H1 (cell line): ENCODE data around the gene HS3ST5. TPM values are rescaled to one million over a fixed set of nuclear protein-coding genes. Genes with fewer than 3 reads are reported as not detected.
A peak's percentile ranks its signal among the peaks of the same experiment; 100 is the strongest.

Experiments used
- CTCF ChIA-PET: fragments of 300-600 bp; sonication (Branson Sonifier 250); formaldehyde crosslinking; loops from one replicate; lab custom pipeline; 2021; ENCODE audit not compliant: partially characterized antibody; lab: Charles Lee
- POLR2A ChIA-PET: fragments of 300-600 bp; sonication (Branson Sonifier 250); formaldehyde crosslinking; loops from one replicate; lab custom pipeline; 2021; ENCODE audit warnings: inconsistent platforms; ENCODE audit not compliant: partially characterized antibody; lab: Charles Lee
- DNase-seq, 2 experiments: peaks; one replicate each; pipeline versions ENCODE4 v3.0.0 to v3.0.0-alpha.2; 2010 to 2022; ENCODE audit warnings: low spot score in 2 of 2, low read depth in 1 of 2, mixed read lengths in 1 of 2
- FAIRE-seq: peaks from 2 replicates; lab custom pipeline; 2011; peaks lifted over from hg19 to GRCh38; lab: Jason Lieb, UNC
- H2AFZ ChIP-seq: 2 replicates; pipeline ENCODE4 v1.8.1; 2012; ENCODE audit warnings: low read length, inconsistent platforms
- H2AK5ac ChIP-seq: 2 replicates; pipeline ENCODE4 v1.6.1; 2013; ENCODE audit warnings: low read depth, low read length
- H2BK120ac ChIP-seq: replicated peaks from 2 replicates; pipeline ENCODE3; 2013; ENCODE audit warnings: low read depth, low read length, inconsistent platforms
- H2BK12ac ChIP-seq: 2 replicates; pipeline ENCODE4 v1.6.1; 2013; ENCODE audit warnings: low read depth, low read length
- H2BK15ac ChIP-seq: 2 replicates; pipeline ENCODE4 v1.6.1; 2013; ENCODE audit warnings: low read length
- H2BK20ac ChIP-seq: 2 replicates; pipeline ENCODE4 v1.6.1; 2013; ENCODE audit warnings: low read length
- H2BK5ac ChIP-seq: 2 replicates; pipeline ENCODE4 v1.6.1; 2013; ENCODE audit warnings: low read depth, low read length
- H3K14ac ChIP-seq: 2 replicates; pipeline ENCODE4 v1.6.1; 2013; ENCODE audit warnings: inconsistent platforms; ENCODE audit not compliant: insufficient read length
- H3K18ac ChIP-seq: 2 replicates; pipeline ENCODE4 v1.6.1; 2013; ENCODE audit warnings: low read length; ENCODE audit errors: extremely low read depth
- H3K23ac ChIP-seq: 2 replicates; pipeline ENCODE4 v1.6.1; 2013; ENCODE audit warnings: inconsistent platforms; ENCODE audit not compliant: insufficient read length
- H3K23me2 ChIP-seq: 2 replicates; pipeline ENCODE4 v1.6.1; 2013; ENCODE audit warnings: low read depth, low read length
- H3K27ac ChIP-seq: 2 replicates; pipeline ENCODE4 v1.6.1; 2011; ENCODE audit warnings: low read depth, low read length, inconsistent platforms
- H3K27me3 ChIP-seq, 4 experiments: replicated peaks in 1 of 4; 1 replicate in 1 of 4; 2 replicates in 3 of 4; pipeline versions ENCODE4 v1.6.1 to v1.8.1; 2011 to 2013; ENCODE audit warnings: low read length in 3 of 4, mild to moderate bottlenecking in 3 of 4, inconsistent platforms in 2 of 4, mixed read lengths in 2 of 4, moderate library complexity in 1 of 4; ENCODE audit not compliant: control insufficient read depth in 3 of 4, insufficient read depth in 3 of 4; ENCODE audit errors: extremely low read depth in 1 of 4
- H3K36me3 ChIP-seq, 4 experiments: 2 replicates each; pipeline versions ENCODE4 v1.6.1 to v1.8.1; 2011 to 2013; ENCODE audit warnings: mild to moderate bottlenecking in 4 of 4, low read length in 3 of 4, moderate library complexity in 2 of 4, control low read depth in 1 of 4, inconsistent platforms in 1 of 4; ENCODE audit not compliant: insufficient read depth in 4 of 4, control insufficient read depth in 2 of 4
- H3K4ac ChIP-seq: replicated peaks from 2 replicates; pipeline ENCODE3; 2013; ENCODE audit warnings: low read length, low read depth, mixed read lengths, inconsistent platforms; ENCODE audit not compliant: insufficient read length
- H3K4me1 ChIP-seq, 4 experiments: replicated peaks in 1 of 4; 1 replicate in 1 of 4; 2 replicates in 3 of 4; pipeline versions ENCODE4 v1.6.1 to v1.8.1; 2011 to 2013; ENCODE audit warnings: low read length in 3 of 4, inconsistent platforms in 2 of 4, mixed read lengths in 1 of 4; ENCODE audit not compliant: insufficient read depth in 4 of 4, control insufficient read depth in 3 of 4
- H3K4me2 ChIP-seq, 2 experiments: 2 replicates each; pipeline versions ENCODE4 v1.6.1 to v1.8.1; 2011 to 2013; ENCODE audit warnings: low read depth in 2 of 2, low read length in 2 of 2, control low read depth in 1 of 2, inconsistent platforms in 1 of 2, mild to moderate bottlenecking in 1 of 2; ENCODE audit not compliant: insufficient read depth in 1 of 2
- H3K4me3 ChIP-seq, 4 experiments: fragments of 200-600, 300-600 bp in 1 of 4; sonication (generic), shearing (Covaris generic), sonication (Bioruptor Twin) in 1 of 4; 2 replicates each; pipeline versions ENCODE4 v1.5.1 to v1.8.1; 2011 to 2016; ENCODE audit warnings: low read length in 4 of 4, low read depth in 3 of 4, control low read depth in 2 of 4, inconsistent platforms in 2 of 4, mild to moderate bottlenecking in 2 of 4, mixed read lengths in 1 of 4, moderate library complexity in 1 of 4; ENCODE audit not compliant: insufficient read depth in 2 of 4; ENCODE audit errors: extremely low read depth in 1 of 4
- H3K56ac ChIP-seq: replicated peaks from 2 replicates; pipeline ENCODE3; 2013; ENCODE audit warnings: low read depth, mild to moderate bottlenecking, mixed read lengths, low read length, inconsistent platforms; ENCODE audit not compliant: insufficient read length
- H3K79me1 ChIP-seq: 2 replicates; pipeline ENCODE4 v1.6.1; 2013; ENCODE audit warnings: low read depth, low read length, control low read depth
- H3K79me2 ChIP-seq, 2 experiments: 2 replicates each; pipeline versions ENCODE4 v1.6.1 to v1.8.1; 2012 to 2013; ENCODE audit warnings: low read length in 2 of 2, mild to moderate bottlenecking in 2 of 2, inconsistent platforms in 1 of 2; ENCODE audit not compliant: insufficient read depth in 2 of 2, control insufficient read depth in 1 of 2
- H3K9ac ChIP-seq, 4 experiments: replicated peaks in 1 of 4; 1 replicate in 1 of 4; 2 replicates in 3 of 4; pipeline versions ENCODE4 v1.6.1 to v1.8.1; 2011 to 2013; ENCODE audit warnings: low read depth in 3 of 4, low read length in 3 of 4, control low read depth in 2 of 4, mild to moderate bottlenecking in 2 of 4, moderate library complexity in 2 of 4, inconsistent platforms in 1 of 4; ENCODE audit errors: extremely low read depth in 1 of 4
- H3K9me3 ChIP-seq, 2 experiments: 2 replicates each; pipeline versions ENCODE4 v1.6.1 to v1.8.1; 2012 to 2013; ENCODE audit warnings: mild to moderate bottlenecking in 2 of 2, moderate library complexity in 2 of 2, control low read depth in 1 of 2, inconsistent platforms in 1 of 2, low read depth in 1 of 2, low read length in 1 of 2, mixed read lengths in 1 of 2; ENCODE audit not compliant: insufficient read depth in 2 of 2
- H4K20me1 ChIP-seq, 2 experiments: replicated peaks in 1 of 2; 2 replicates each; pipeline versions ENCODE3 to v1.8.1; 2011 to 2013; ENCODE audit warnings: inconsistent platforms in 2 of 2, low read length in 2 of 2, mild to moderate bottlenecking in 1 of 2; ENCODE audit not compliant: insufficient read depth in 2 of 2, control insufficient read depth in 1 of 2
- H4K5ac ChIP-seq: 2 replicates; pipeline ENCODE4 v1.6.1; 2013; ENCODE audit warnings: low read length, low read depth, mixed read lengths, inconsistent platforms; ENCODE audit not compliant: insufficient read length
- H4K8ac ChIP-seq: 2 replicates; pipeline ENCODE4 v1.8.0; 2013; ENCODE audit warnings: mild to moderate bottlenecking, moderate library complexity, low read length, inconsistent platforms; ENCODE audit not compliant: insufficient read depth; ENCODE audit errors: extremely low read depth
- H4K91ac ChIP-seq: replicated peaks from 2 replicates; pipeline ENCODE3; 2013; ENCODE audit warnings: low read length, mixed read lengths, inconsistent platforms; ENCODE audit not compliant: insufficient read length
- BRCA1 ChIP-seq: IDR thresholded peaks from 2 replicates; pipeline ENCODE4 v1.6.1; 2012; ENCODE audit warnings: low read depth, low read length, improper control_type of control experiment
- CBX5 ChIP-seq: fragments of 300-800, 300-1000 bp; sonication (generic); IDR thresholded peaks from 2 replicates; pipeline ENCODE4 v1.7.1; 2016; ENCODE audit warnings: antibody characterized with exemption, low read length, low read depth
- CBX8 ChIP-seq: fragments of 300-800, 300-1000 bp; sonication (generic); IDR thresholded peaks from 2 replicates; pipeline ENCODE4 v1.7.1; 2016; ENCODE audit warnings: low read depth, low read length, borderline replicate concordance
- CEBPB ChIP-seq: IDR thresholded peaks from 2 replicates; pipeline ENCODE4 v1.6.1; 2012; ENCODE audit warnings: low read depth, low read length
- CHD1 ChIP-seq: IDR thresholded peaks from 2 replicates; pipeline ENCODE4 v1.6.1; 2012; ENCODE audit warnings: low read depth, low read length, improper control_type of control experiment
- E2F6 ChIP-seq: IDR thresholded peaks from 2 replicates; pipeline ENCODE4 v1.6.1; 2012; ENCODE audit warnings: inconsistent platforms
- GTF2F1 ChIP-seq: IDR thresholded peaks from 2 replicates; pipeline ENCODE4 v1.6.1; 2012; ENCODE audit warnings: low read depth, low read length, improper control_type of control experiment, borderline replicate concordance
- KDM4A ChIP-seq: IDR thresholded peaks from one replicate; pipeline ENCODE4 v1.7.1; 2012; ENCODE audit warnings: low read depth, mild to moderate bottlenecking, moderate library complexity, low read length, inconsistent platforms; ENCODE audit not compliant: severe bottlenecking
- MAFK ChIP-seq: IDR thresholded peaks from 2 replicates; pipeline ENCODE4 v1.6.1; 2012; ENCODE audit warnings: low read depth, mild to moderate bottlenecking, improper control_type of control experiment, low read length
- MAX ChIP-seq: IDR thresholded peaks from 2 replicates; pipeline ENCODE4 v1.6.1; 2012; ENCODE audit warnings: inconsistent platforms
- SAP30 ChIP-seq: fragments of 300-600 bp; sonication (generic); IDR thresholded peaks from 2 replicates; pipeline ENCODE4 v1.7.1; 2012; ENCODE audit warnings: low read length, moderate library complexity, mild to moderate bottlenecking, inconsistent platforms; ENCODE audit not compliant: insufficient read depth, insufficient replicate concordance
- TCF12 ChIP-seq: IDR thresholded peaks from 2 replicates; pipeline ENCODE4 v1.6.1; 2011; ENCODE audit warnings: low read depth, mild to moderate bottlenecking, low read length
- TEAD4 ChIP-seq: IDR thresholded peaks from 2 replicates; pipeline ENCODE4 v1.6.1; 2012; ENCODE audit warnings: low read depth, low read length, inconsistent platforms, mixed read lengths
- WGBS, 2 experiments: shearing (Covaris generic) in 1 of 2; methylation state at CpG; one replicate each; pipeline versions ENCODE4 v1.1.6 to v1.1.7; 2013 to 2015; ENCODE audit warnings: low lambda C conversion rate in 2 of 2, mixed read lengths in 2 of 2, inconsistent platforms in 1 of 2, low coverage in 1 of 2, missing lambda C conversion rate in 1 of 2; ENCODE audit not compliant: insufficient replicate concordance in 2 of 2, insufficient coverage in 1 of 2, insufficient read length in 1 of 2; ENCODE audit errors: extremely low coverage in 1 of 2, missing lambda C conversion rate in 1 of 2; 5-methylcytosine and 5-hydroxymethylcytosine counted together
- polyA plus RNA-seq, 7 experiments: library from polyadenylated mRNA; depleted of rRNA in 3 of 7; stranded (reverse) in 5 of 7; unstranded in 2 of 7; fragments of >200 nt in 5 of 7; fragments of 200-250 nt in 2 of 7; gene quantifications; 1 replicate in 5 of 7; 2 replicates in 1 of 7; 4 replicates in 1 of 7; pipeline versions ENCODE4 v1.2.1 to v1.2.3, GENCODE V29; 2011 to 2013; ENCODE audit warnings: missing spikeins in 2 of 7, mixed read lengths in 2 of 7
- total RNA-seq: library from RNA; stranded (reverse); fragmentation: NEBNext Ultra II Directional; extraction: Animal tissue kit (Norgen Biotek cat#: 25700); gene quantifications from 2 replicates; pipeline ENCODE4 v1.2.1, GENCODE V29; 2021

The HS3ST5 gene
- total and polyA plus RNA-seq, 2 of the 8 experiments (the other 6 are each of a cell fraction or from before 2014, with no cell fraction given), result 1.2 to 9.9 TPM

GRCh38 chr6:114007516-114007915 lies 335.3 kb downstream of the HS3ST5 start:
- Histone ChIP-seq H4K20me1 (no peaks in the 10 kb centered on the region), H2BK15ac (0 out of 2 replicates have a peak overlapping the region, but pooled peaks have one; percentile 4), H3K9ac (no peak overlapping the region), H4K91ac (no peak overlapping the region), H2BK12ac (0 out of 2 replicates have a peak overlapping the region, but pooled peaks have one; percentile 19), H4K8ac (no peak overlapping the region), H3K4me3 (no peak overlapping the region), H3K4ac (no peak overlapping the region), H3K56ac (no peak overlapping the region), H3K27me3 (no peaks in the 10 kb centered on the region), H2AK5ac (no peak overlapping the region), H3K36me3 (no peaks in the 10 kb centered on the region), H3K18ac (peak overlapping the region; percentile 76), H3K79me2 (no peaks in the 10 kb centered on the region), H3K23me2 (no peaks in the 10 kb centered on the region; the same call in 1 of the 2 replicates), H3K4me2 (no peak overlapping the region; a peak in 1 of 4 replicates), H3K14ac (no peak overlapping the region), H3K79me1 (no peaks in the 10 kb centered on the region), H3K9me3 (no peaks in the 10 kb centered on the region; a peak in 1 of 4 replicates), H3K27ac (no peak overlapping the region), H4K5ac (no peak overlapping the region), H3K23ac (no peak overlapping the region), H2BK5ac (0 out of 2 replicates have a peak overlapping the region, but pooled peaks have one; percentile 31), H2AFZ (no peak overlapping the region), H2BK120ac (peak overlapping the region; percentile 77), H3K4me1 (peaks cover 6 to 20% (median 15%) of the 10 kb centered on the region in 4 experiments; a peak in 5 of 7 replicates), H2BK20ac (peak overlapping the region; percentile 91; the same call in 1 of the 2 replicates)
- 85% methylated on average over 2 of the region's 2 CpGs; no CpG with 5 or more reads in 1 of the 2 experiments for WGBS, 2 experiments
- no peak for DNase-seq
- POLR2A ChIA-PET, result no interaction called here
- CTCF ChIA-PET, result no interaction called here
- FAIRE-seq, result peak; percentile 77
- TF ChIP-seq CBX5 (no peak), SAP30 (no peak), TCF12 (no peak), KDM4A (no peak), GTF2F1 (no peak), CEBPB (no peak), CBX8 (no peak), TEAD4 (no peak), MAFK (no peak), BRCA1 (no peak), CHD1 (no peak), MAX (no peak), E2F6 (no peak)
